Mesodermal cell (in vitro differentiated cells): ENCODE results near the gene GABBR2.

Source experiments
- H3K27ac ChIP-seq: 2 replicates; pipeline ENCODE4 v1.7.0; 2013; ENCODE audit warnings: mild to moderate bottlenecking, low read depth, low read length, moderate library complexity; ENCODE audit not compliant: severe bottlenecking
- H3K36me3 ChIP-seq: 2 replicates; pipeline ENCODE4 v1.7.1; 2013; ENCODE audit warnings: mild to moderate bottlenecking, low read length, moderate library complexity; ENCODE audit not compliant: control insufficient read depth, insufficient read depth
- H3K4me1 ChIP-seq: one replicate; pipeline ENCODE4 v1.7.1; 2013; ENCODE audit warnings: mild to moderate bottlenecking, low read length; ENCODE audit not compliant: insufficient read depth, control insufficient read depth, poor library complexity, severe bottlenecking
- H3K4me3 ChIP-seq: 2 replicates; pipeline ENCODE4 v1.7.0; 2013; ENCODE audit warnings: low read length, control low read depth, mild to moderate bottlenecking; ENCODE audit not compliant: insufficient read depth, poor library complexity, severe bottlenecking; ENCODE audit errors: extremely low read depth
- H3K9me3 ChIP-seq: 2 replicates; pipeline ENCODE4 v1.7.1; 2013; ENCODE audit warnings: mild to moderate bottlenecking, low read length, moderate library complexity; ENCODE audit not compliant: control insufficient read depth
- WGBS, 2 experiments: methylation state at CpG; one replicate each; pipeline ENCODE4 v1.1.5; 2013; ENCODE audit warnings: missing lambda C conversion rate in 2 of 2; ENCODE audit not compliant: insufficient coverage in 2 of 2; 5-methylcytosine and 5-hydroxymethylcytosine counted together

The GABBR2 gene

DNA sequence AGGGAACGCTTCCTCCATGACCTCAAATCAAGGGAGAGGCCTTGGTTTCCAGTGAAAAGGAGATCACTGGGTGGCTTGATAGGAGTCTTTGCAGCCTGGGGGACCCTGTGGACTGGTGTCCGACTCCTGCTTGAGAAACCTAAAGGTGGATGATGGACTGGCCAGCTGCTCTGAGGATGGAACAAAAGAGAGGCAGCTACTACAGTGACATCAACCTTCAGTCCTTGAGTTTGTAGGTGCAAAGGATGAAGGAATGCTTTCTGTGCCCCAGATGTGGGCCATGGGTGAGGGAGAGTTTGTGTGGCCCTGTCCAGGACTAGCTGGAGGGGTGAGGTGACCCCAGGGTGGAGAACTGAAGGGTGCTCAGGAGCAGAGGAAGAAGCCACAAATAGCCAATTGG is 338.8 kb downstream of the GABBR2 start:
- Histone ChIP-seq H3K9me3 (peaks cover 8% of the 10 kb centered on the region), H3K4me3 (no peak overlapping the region), H3K36me3 (no peaks in the 10 kb centered on the region), H3K27ac (no peak overlapping the region), H3K4me1 (peaks cover 14% of the 10 kb centered on the region)
- WGBS, 2 experiments = 94 to 100% methylated on average over 2 of the region's 2 CpGs

GRCh38 chr9:98369471-98369870 is 339.3 kb downstream of the GABBR2 start:
- H3K4me1 ChIP-seq = peaks cover 10% of the 10 kb centered on the region
- H3K36me3 ChIP-seq = no peaks in the 10 kb centered on the region
- H3K4me3 ChIP-seq = no peak overlapping the region
- H3K9me3 ChIP-seq = peaks cover 10% of the 10 kb centered on the region
- WGBS, 2 experiments = 81 to 89% methylated on average over 2 of the region's 2 CpGs
- no peak overlapping the region for H3K27ac ChIP-seq

GRCh38 chr9:98369066-98369425 is 339.7 kb downstream of the GABBR2 start:
- Histone ChIP-seq H3K36me3 (no peaks in the 10 kb centered on the region), H3K4me3 (no peak overlapping the region), H3K27ac (no peak overlapping the region), H3K9me3 (peaks cover 10% of the 10 kb centered on the region), H3K4me1 (peaks cover 6% of the 10 kb centered on the region)
- WGBS, 2 experiments = 92 to 96% methylated on average over 4 of the region's 6 CpGs

DNA sequence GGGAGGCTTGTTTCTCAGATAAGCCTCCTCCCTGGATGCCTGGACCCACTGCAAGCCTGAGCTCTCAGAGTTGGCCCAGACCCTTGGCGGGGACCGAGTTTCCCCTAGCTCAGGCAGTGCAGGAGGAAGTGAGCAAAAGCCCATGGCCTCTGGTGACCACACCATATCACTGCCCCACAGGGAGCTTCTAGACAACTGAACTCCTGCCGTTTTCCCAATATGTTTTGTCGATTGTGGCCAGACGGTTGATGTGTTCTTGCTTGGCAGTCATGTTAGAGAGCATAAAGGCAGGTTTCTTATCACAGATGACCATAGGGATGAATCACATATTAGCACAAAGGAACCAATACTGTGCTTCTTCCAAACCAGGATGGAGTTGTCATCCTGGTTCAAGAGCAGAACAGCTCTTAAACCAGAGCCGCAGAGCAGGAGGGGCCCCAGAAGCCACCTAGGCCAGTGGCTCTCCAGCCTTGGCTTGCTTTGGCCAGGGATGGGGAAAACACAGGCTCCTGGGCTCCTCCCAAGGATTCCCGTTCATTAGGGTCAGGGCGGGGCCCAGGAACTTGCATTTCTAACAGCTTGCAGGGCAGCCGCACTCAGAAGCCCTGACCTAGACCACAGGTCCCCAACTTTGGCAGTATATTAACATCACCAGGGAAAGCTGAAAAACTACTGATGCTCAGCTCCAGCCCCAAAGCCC is 340.2 kb downstream of the GABBR2 start:
- Histone ChIP-seq H3K4me1 (peaks cover under 1% of the 10 kb centered on the region), H3K27ac (no peak overlapping the region), H3K9me3 (peaks cover 10% of the 10 kb centered on the region), H3K36me3 (no peaks in the 10 kb centered on the region), H3K4me3 (no peak overlapping the region)
- 90 to 93% methylated on average over 8 of the region's 9 CpGs for WGBS, 2 experiments

GRCh38 chr9:98367923-98368322 is 340.8 kb downstream of the GABBR2 start:
- 94 to 100% methylated on average over 3 of the region's 5 CpGs for WGBS, 2 experiments
- H3K27ac ChIP-seq = no peak overlapping the region

GRCh38 chr9:98367371-98367900 is 341.3 kb downstream of the GABBR2 start:
- Histone ChIP-seq H3K4me3 (no peak overlapping the region), H3K36me3 (no peaks in the 10 kb centered on the region), H3K9me3 (peaks cover 10% of the 10 kb centered on the region), H3K4me1 (no peaks in the 10 kb centered on the region), H3K27ac (no peak overlapping the region)
- whole genome bisulfite sequencing, 2 experiments = 89 to 91% methylated on average over 2 of the region's 5 CpGs

More at GRCh38 chr9:98367923-98368322, 340.8 kb downstream of the GABBR2 start:
- Histone ChIP-seq H3K36me3 (no peaks in the 10 kb centered on the region), H3K9me3 (peaks cover 10% of the 10 kb centered on the region), H3K4me3 (no peak overlapping the region), H3K4me1 (no peaks in the 10 kb centered on the region)

DNA sequence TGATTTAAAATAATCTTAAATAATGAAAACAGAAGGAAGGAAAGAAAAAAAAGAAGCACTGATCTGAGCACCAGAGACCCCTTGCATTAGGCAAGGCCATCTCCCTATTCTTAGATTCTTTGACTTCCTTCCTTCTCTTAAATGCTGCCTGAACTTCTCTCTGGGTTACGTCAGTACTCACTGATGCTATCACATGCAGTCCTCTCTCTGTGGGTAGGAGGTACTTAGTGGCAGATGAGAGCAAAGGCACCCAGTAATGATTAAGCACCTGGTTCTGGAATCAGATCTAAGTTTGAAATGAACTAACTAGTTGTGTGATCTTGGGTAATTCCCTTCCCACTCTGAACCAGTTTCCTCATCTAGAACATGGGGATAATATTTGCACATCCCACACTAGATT is 343.0 kb downstream of the GABBR2 start:
- Histone ChIP-seq H3K36me3 (no peaks in the 10 kb centered on the region), H3K4me1 (no peaks in the 10 kb centered on the region), H3K9me3 (peaks cover 10% of the 10 kb centered on the region), H3K4me3 (no peak overlapping the region), H3K27ac (no peak overlapping the region)
- WGBS, 2 experiments = 80% methylated on average over 1 of the region's 1 CpG; no CpG with 5 or more reads in 1 of the 2 experiments

GRCh38 chr9:98365227-98365669 is 343.5 kb downstream of the GABBR2 start:
- H3K9me3 ChIP-seq = peaks cover 10% of the 10 kb centered on the region
- H3K36me3 ChIP-seq = no peaks in the 10 kb centered on the region
- WGBS, 2 experiments = no CpG with 5 or more reads among the region's 1 CpG
- H3K4me1 ChIP-seq = no peaks in the 10 kb centered on the region
- no peak overlapping the region for H3K4me3 ChIP-seq
- H3K27ac ChIP-seq = no peak overlapping the region

DNA sequence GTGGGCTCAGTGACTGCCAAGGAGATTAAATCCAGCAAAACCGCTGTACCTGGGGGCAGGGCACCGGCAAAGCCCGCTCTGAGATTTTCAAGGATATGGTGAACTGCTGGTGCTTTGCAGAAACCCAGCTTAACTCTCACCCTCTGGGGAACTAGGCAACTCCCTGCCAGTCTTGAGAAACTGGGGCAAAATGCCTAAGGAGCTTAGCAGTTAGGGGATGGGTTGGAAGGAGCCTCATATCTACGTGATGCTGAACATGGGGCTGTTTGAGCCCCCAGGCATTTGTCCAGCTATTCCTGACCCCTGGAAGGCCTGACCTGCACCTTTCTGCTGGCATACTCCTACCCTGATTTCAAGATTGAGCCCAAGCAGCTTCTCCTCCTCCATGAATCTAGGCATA is 344.6 kb downstream of the GABBR2 start:
- Histone ChIP-seq H3K36me3 (no peaks in the 10 kb centered on the region), H3K9me3 (peaks cover 10% of the 10 kb centered on the region), H3K4me1 (no peaks in the 10 kb centered on the region), H3K27ac (no peak overlapping the region), H3K4me3 (no peak overlapping the region)
- 85 to 87% methylated on average over 4 of the region's 4 CpGs for WGBS, 2 experiments

DNA sequence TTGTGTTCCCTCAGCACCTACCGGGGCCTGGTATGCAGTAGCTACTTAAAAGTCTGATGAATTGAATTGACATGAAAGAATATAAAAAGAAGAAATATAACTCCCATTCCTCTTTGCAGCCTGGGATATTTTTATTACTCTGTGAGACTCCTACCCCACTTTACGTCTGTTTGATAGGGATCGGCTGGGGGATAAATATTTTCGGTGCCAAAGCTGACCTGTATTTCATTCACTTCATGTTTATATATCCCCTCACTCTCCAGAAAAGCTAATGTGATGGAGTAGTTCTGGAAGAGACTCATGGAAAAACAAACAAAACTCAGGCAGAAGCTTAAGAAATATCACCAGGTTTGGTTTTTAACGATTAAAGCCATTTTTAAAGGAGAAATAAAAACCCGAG is 345.1 kb downstream of the GABBR2 start:
- Histone ChIP-seq H3K36me3 (no peaks in the 10 kb centered on the region), H3K9me3 (peaks cover 10% of the 10 kb centered on the region), H3K4me1 (no peaks in the 10 kb centered on the region), H3K27ac (no peak overlapping the region), H3K4me3 (no peak overlapping the region)
- WGBS, 2 experiments = 88 to 98% methylated on average over 2 of the region's 6 CpGs

- Histone ChIP-seq H3K4me1 (no peaks in the 10 kb centered on the region), H3K4me3 (no peak overlapping the region), H3K27ac (no peak overlapping the region), H3K9me3 (peaks cover 10% of the 10 kb centered on the region), H3K36me3 (no peaks in the 10 kb centered on the region)
- 79 to 86% methylated on average over 8 to 10 of the region's 11 CpGs for WGBS, 2 experiments
These were observed 346.0 kb downstream of the GABBR2 start for GRCh38 chr9:98362624-98363252.
